Islet of Langerhans (tissue), 1 donor: Measurements from ENCODE around the gene NT5C3B.
"Not testable (repeated sequence)": the region's sequence is repeated elsewhere in the genome, so short reads cannot be mapped to it uniquely, and the experiment has no call there.

Source experiments
- FAIRE-seq: peaks from one replicate; lab custom pipeline; 2011; peaks lifted over from hg19 to GRCh38; lab: Jason Lieb, UNC

NT5C3B gene

GRCh38 chr17:41839448-41839847, 3.4 kb upstream of the NT5C3B start:
- not testable (repeated sequence) for FAIRE-seq

- no peak for FAIRE-seq
Measured at GRCh38 chr17:41837761-41838538, 1.9 kb upstream of the NT5C3B start, which contains the start of gene KLHL10. Gene KLHL10, plus strand, starts transcription at chr17:41837825. Its CDS starts 108 bp downstream, at chr17:41837933.

DNA sequence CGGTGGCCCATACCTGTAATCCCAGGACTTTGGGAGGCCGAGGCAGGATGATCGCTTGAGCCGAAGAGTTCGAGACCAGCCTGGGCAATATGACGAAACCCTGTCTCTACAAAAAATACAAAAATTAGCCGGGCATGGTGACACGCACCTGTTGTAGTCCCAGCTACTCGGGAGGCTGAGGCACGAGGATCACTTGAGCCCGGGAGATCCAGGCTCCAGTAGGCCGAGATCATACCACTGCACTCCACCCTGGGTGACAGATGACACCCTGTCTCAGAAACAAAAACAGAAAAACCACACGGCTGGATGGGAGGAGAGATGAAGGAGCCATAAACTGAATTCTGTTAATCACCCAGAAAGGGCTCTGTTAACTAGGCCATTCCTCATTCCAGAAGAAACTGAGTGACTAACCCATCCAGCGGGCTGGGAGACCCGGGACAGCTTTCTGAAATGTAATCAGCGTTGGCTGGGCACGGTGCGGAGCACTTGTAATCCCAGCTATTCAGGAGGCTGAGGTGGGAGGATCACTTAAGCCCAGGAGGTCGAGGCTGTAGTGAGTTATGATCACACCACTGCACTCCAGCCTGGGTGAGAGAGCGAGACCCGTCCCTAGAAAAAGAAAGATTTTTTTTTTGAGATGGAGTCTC, 641 bp upstream of the NT5C3B start:
- no peak for FAIRE-seq

- FAIRE-seq = no peak
Measured at GRCh38 chr17:41835214-41835799, 725 bp downstream of the NT5C3B start.

DNA sequence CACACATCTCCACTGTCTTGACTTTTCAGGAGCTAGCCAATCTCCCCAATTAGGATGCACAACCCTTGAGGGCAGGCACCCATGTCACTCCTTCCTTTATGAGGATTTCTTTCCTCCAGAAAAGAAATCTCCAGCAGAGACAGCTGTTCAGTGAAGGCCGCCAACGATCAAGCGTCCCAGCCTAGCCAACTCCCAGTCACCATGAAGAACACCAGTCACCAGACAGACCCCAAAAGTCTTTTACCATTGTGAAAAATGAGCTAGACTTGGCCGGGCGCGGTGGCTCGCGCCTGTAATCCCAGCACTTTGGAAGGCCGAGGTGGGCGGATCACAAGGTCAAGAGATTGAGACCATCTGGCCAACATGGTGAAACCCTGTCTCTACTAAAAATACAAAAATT, 6.1 kb downstream of the NT5C3B start:
- FAIRE-seq = not testable (repeated sequence)

DNA sequence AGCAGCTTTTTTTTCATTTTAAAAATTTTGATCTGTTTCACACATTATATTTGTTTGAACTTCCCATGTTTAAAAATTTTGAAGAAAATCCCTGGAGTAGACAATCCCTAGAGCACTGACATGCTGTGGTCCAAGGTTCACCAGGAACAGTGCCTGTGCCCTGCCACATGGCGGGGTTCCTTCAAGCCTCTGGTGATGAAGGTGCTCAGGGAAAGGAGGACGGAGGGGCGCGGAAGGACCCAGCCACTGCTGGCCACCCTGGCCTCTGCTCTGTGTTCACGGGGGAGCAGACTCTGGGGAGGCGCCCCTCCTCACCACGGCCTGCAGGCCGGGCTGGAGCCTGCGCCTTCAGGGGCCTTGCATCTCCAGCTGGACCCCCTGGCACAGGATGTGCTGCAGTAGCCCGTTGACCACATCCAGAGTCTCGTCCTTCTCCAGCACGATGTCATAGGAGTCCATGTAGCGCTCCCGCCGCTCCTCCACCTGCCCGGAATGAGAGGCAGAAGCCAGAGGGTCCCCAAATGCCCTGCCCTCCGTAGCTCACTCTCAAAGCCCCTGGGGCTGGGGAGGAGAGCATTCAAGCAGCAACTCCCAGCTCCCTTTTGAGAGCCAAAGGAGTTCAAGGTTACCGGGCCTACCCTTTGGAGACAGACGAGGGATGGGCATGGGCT, 10.7 kb downstream of the NT5C3B start:
- FAIRE-seq = no peak

- no peak for FAIRE-seq
Measured at GRCh38 chr17:41824086-41824485, 11.9 kb downstream of the NT5C3B start.

- no peak for FAIRE-seq
Measured at GRCh38 chr17:41823580-41823979, 12.5 kb downstream of the NT5C3B start.

DNA sequence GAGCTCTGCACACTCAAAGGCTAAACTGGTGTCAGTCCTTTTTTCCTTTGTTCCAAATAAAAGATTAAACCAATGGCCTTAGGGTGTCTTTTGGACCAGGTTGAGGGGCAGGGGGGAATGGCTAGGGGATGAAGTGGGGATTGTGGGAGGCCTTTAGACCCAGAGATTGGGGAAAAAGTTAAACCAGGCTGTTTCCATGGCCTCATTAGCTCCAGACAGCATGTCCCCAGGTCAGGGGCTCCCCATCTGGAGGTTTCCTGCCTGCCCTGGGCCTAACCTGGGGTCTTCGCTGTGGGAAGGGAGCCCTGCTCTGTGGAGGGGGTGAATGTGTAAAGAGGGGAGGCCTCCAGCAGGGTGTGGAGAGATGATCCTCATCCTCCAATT, 12.9 kb downstream of the NT5C3B start:
- no peak for FAIRE-seq

- FAIRE-seq = no peak
Measured at GRCh38 chr17:41822216-41823140, 13.6 kb downstream of the NT5C3B start.

DNA sequence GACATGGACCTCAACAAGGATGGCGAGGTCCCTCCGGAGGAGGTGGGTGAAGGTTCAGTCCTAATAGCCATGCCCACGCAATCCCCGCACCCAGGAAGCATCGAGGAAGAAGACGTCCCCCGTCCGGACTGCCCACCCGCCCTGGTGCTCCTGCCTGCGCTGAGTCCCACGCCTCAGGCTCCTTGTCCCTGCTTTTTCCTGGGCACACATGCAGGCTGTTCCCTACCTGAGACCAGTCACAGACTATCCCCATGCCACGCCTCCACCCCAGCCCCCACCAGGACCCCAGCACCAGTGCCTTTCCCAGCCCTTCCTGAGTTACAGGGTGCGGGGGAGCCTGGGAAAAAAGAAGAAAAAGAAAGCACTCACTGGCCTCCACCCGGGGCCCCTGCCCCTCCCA, 14.3 kb downstream of the NT5C3B start:
- no peak for FAIRE-seq

DNA sequence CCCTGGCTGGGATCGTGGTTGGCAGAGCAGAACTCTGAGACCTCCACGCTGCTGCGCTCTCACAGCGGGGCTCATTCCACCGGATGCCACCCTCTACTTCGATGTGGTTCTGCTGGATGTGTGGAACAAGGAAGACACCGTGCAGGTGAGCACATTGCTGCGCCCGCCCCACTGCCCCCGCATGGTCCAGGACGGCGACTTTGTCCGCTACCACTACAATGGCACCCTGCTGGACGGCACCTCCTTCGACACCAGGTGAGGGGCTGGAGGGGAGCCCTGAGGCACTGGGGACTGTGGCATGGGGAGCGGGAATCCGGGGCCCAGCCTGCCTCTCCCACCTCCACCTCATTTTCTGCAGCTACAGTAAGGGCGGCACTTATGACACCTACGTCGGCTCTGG, 18.0 kb downstream of the NT5C3B start:
- no peak for FAIRE-seq

GRCh38 chr17:41816637-41817320, 19.3 kb downstream of the NT5C3B start:
- no peak for FAIRE-seq

- no peak for FAIRE-seq
Measured at GRCh38 chr17:41814195-41814594, 21.8 kb downstream of the NT5C3B start.

- FAIRE-seq = no peak
Measured at GRCh38 chr17:41813699-41814124, 22.3 kb downstream of the NT5C3B start.

- FAIRE-seq = no peak
Measured at GRCh38 chr17:41813152-41813680, 22.8 kb downstream of the NT5C3B start.

DNA sequence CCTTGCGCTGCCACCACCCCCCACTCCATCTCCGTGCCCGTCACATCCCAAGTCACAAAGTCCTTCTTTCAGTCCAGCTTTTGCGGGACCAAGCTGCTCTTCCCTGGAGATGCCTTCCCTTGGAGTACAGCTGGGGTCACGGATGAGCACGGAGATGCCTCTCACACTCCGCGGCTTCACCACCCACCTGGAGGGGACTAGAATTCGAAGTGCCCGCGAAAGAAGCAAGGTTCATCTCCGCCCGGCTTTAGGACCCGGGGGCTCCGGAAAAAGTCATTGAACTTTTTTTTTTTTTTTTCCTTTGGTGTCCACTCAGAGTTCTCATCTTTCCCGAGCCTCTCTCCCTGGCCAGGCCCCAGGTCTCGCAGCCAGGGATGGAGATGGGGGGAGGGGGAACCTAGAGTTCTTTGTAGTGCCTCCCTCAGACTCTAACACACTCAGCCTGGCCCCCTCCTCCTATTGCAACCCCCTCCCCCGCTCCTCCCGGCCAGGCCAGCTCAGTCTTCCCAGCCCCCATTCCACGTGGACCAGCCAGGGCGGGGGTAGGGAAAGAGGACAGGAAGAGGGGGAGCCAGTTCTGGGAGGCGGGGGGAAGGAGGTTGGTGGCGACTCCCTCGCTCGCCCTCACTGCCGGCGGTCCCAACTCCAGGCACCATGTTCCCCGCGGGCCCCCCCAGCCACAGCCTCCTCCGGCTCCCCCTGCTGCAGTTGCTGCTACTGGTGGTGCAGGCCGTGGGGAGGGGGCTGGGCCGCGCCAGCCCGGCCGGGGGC, 23.5 kb downstream of the NT5C3B start, which contains the start of gene FKBP10:
Gene FKBP10 (plus strand): TSS at position 624 of the 771 bp plus-strand sequence. CDS start 31 bp downstream, at position 655.
- FAIRE-seq = no peak

- no peak for FAIRE-seq
Measured at GRCh38 chr17:41811549-41812380, 24.3 kb downstream of the NT5C3B start, which contains the start of gene P3H4. Gene P3H4, minus strand, starts transcription at chr17:41811949. Its CDS starts 34 bp downstream, at chr17:41811915.
